IPS-18a (cell line): Measurements from ENCODE around the gene EXOC4.

Source experiments
- H3K27ac ChIP-seq: one replicate; pipeline ENCODE4 v1.5.1; 2013; ENCODE audit warnings: low read length
- H3K27me3 ChIP-seq: one replicate; pipeline ENCODE4 v1.6.1; 2013; ENCODE audit warnings: mild to moderate bottlenecking, low read length; ENCODE audit not compliant: control insufficient read depth, insufficient read depth
- H3K36me3 ChIP-seq: one replicate; pipeline ENCODE4 v1.6.1; 2013; ENCODE audit warnings: low read depth, low read length; ENCODE audit not compliant: control insufficient read depth
- H3K4me1 ChIP-seq: one replicate; pipeline ENCODE4 v1.6.1; 2013; ENCODE audit warnings: low read depth, low read length; ENCODE audit not compliant: control insufficient read depth
- H3K4me3 ChIP-seq: one replicate; pipeline ENCODE4 v1.5.1; 2013; ENCODE audit warnings: low read length
- H3K9ac ChIP-seq: one replicate; pipeline ENCODE4 v1.6.1; 2013; ENCODE audit warnings: mild to moderate bottlenecking, low read length, moderate library complexity
- H3K9me3 ChIP-seq: one replicate; pipeline ENCODE4 v1.6.1; 2013; ENCODE audit warnings: low read depth, low read length; ENCODE audit not compliant: control insufficient read depth

EXOC4 gene

DNA sequence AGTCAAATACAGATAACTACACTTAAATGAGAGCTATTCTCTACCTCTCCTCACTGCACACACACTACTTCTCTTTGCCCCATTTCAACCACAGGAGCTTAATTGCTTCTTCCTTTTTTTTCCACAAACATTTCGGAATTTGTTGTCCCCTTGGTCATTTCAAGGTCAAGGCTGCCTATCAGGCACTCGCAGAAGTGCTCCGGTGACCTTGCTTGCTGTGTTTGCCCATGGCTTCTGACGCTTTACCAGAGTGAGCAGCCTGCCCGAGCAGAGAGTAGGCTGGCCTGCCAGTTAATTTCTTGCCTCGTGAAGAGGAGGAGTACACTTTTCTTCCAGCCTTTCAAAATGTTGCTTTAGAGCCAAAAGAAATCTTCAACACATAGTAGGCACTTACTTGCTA lies 577.2 kb downstream of the EXOC4 start:
- Histone ChIP-seq H3K9ac (no peak overlapping the region), H3K27me3 (no peaks in the 10 kb centered on the region), H3K27ac (no peak overlapping the region), H3K9me3 (no peaks in the 10 kb centered on the region), H3K36me3 (no peaks in the 10 kb centered on the region), H3K4me3 (no peak overlapping the region), H3K4me1 (no peaks in the 10 kb centered on the region)

DNA sequence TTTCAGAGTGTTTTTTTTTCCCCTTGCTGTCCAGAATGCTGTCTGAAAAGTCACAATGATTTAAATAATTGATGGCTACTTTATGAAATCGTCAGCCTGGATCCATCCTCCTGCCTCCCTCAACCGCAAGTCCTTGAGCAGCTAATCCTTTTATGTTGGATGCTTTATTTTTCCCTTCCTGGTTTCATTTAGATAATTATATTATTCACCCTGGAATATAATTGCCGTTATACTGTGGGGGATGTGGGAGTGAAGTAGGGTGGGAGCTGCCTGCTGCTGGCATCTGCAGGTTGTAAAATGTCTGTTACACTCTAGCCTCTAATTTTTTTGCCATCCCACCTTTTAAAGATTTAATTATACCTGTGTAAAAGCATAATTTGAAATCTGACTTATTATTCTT lies 583.8 kb downstream of the EXOC4 start:
- Histone ChIP-seq H3K27me3 (no peaks in the 10 kb centered on the region), H3K4me3 (no peak overlapping the region), H3K9me3 (no peaks in the 10 kb centered on the region), H3K36me3 (no peaks in the 10 kb centered on the region), H3K27ac (no peak overlapping the region), H3K9ac (no peak overlapping the region), H3K4me1 (peaks cover 4% of the 10 kb centered on the region)

DNA sequence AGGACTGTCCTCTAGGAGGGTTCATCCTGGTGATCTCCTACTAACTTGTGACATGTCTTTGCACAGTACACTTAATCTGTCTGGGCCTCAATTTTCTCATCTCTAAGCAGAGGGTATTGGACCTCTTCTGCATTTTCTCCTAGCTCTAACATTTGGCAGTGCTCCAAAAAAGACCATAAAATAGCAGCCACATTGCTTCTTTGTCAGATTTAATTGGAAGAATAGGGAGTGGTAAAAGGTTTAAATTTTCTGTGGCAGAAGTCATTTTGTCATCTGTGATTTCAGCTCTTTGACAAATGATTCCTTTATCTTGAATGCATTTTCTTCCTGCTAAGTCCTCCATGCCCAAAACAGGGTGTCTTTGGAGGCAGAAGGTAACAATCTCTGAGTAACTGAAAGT lies 584.3 kb downstream of the EXOC4 start:
- no peaks in the 10 kb centered on the region for H3K27me3 ChIP-seq
- H3K9ac ChIP-seq, result no peak overlapping the region
- no peak overlapping the region for H3K4me3 ChIP-seq
- no peaks in the 10 kb centered on the region for H3K36me3 ChIP-seq
- no peak overlapping the region for H3K27ac ChIP-seq
- H3K9me3 ChIP-seq, result no peaks in the 10 kb centered on the region
- peaks cover 4% of the 10 kb centered on the region for H3K4me1 ChIP-seq

- H3K4me1 ChIP-seq, result peaks cover 4% of the 10 kb centered on the region
Measured at GRCh38 chr7:133839121-133839520, 586.2 kb downstream of the EXOC4 start.

GRCh38 chr7:133843341-133843740 lies 590.5 kb downstream of the EXOC4 start:
- no peaks in the 10 kb centered on the region for H3K27me3 ChIP-seq
- no peaks in the 10 kb centered on the region for H3K9me3 ChIP-seq
- peaks cover 4% of the 10 kb centered on the region for H3K4me1 ChIP-seq
- no peak overlapping the region for H3K4me3 ChIP-seq
- no peak overlapping the region for H3K27ac ChIP-seq
- H3K9ac ChIP-seq, result no peak overlapping the region
- H3K36me3 ChIP-seq, result no peaks in the 10 kb centered on the region

More at GRCh38 chr7:133839121-133839520, 586.2 kb downstream of the EXOC4 start:
- no peak overlapping the region for H3K4me3 ChIP-seq
- no peaks in the 10 kb centered on the region for H3K9me3 ChIP-seq
- no peaks in the 10 kb centered on the region for H3K36me3 ChIP-seq
- no peaks in the 10 kb centered on the region for H3K27me3 ChIP-seq
- H3K9ac ChIP-seq, result no peak overlapping the region
- no peak overlapping the region for H3K27ac ChIP-seq

DNA sequence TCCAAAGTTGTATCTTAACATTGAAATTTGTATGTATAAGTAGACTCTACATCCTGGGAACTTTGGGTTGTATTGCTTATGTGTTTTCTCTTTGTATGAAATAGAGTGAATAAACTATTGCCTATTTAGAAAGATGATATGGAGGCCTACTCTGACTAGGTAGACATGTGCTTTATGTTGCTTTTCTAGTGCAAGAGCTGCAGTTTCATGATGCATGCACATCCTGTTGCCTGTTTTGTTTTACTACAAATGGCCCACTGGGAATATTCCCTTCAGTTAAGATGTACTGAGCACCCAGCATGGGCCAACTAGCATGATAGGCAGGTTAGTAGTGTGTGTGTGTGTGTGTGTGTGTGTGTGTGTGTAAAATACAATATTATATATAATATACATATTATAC lies 592.1 kb downstream of the EXOC4 start:
- Histone ChIP-seq H3K27ac (no peak overlapping the region), H3K27me3 (no peaks in the 10 kb centered on the region), H3K36me3 (no peaks in the 10 kb centered on the region)

GRCh38 chr7:133846203-133846945 lies 593.5 kb downstream of the EXOC4 start:
- Histone ChIP-seq H3K9me3 (no peaks in the 10 kb centered on the region), H3K36me3 (no peaks in the 10 kb centered on the region), H3K9ac (no peak overlapping the region), H3K27me3 (no peaks in the 10 kb centered on the region), H3K4me1 (no peaks in the 10 kb centered on the region), H3K4me3 (no peak overlapping the region), H3K27ac (no peak overlapping the region)

More for the DNA sequence above, 592.1 kb downstream of the EXOC4 start:
- Histone ChIP-seq H3K4me3 (no peak overlapping the region), H3K9me3 (no peaks in the 10 kb centered on the region), H3K9ac (no peak overlapping the region), H3K4me1 (no peaks in the 10 kb centered on the region)

DNA sequence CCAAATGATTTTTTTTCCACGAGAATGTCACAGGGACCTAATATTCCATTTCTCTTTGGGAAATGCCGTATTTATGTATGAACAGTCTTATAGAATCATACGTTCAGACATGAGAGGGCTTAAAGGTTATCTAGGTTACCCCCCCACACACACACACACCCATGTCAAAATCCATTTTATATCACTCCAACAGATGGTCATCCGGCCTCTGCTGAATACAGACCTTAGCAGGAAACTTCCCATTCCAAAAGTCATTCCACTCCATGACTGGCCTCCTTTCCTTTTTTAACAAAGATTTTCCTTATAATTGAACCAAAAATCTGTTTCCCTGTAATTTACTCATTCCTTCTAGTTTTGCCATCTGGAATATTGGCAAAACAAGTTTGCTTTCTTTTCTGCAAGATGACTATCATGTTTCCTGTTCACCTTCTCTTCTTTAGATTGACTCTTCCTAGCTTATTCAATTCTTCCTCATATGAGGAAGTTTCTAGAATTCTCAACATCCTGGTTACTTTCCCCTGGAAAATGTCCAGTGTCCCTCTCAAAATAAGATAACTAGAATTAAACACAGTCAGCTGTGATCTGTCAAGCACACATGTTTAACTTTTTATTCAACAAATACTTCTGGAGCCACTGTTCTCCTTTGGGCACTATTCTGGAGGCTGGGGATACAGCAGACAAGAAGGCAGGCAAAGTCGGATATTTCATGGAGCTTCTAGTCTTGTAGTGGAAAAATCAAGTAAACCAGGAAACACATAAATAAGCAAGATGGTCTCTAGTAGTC lies 597.8 kb downstream of the EXOC4 start:
- H3K4me3 ChIP-seq, result no peak overlapping the region

GRCh38 chr7:133851411-133851810 lies 598.5 kb downstream of the EXOC4 start:
- H3K36me3 ChIP-seq, result no peaks in the 10 kb centered on the region
- no peak overlapping the region for H3K27ac ChIP-seq
- H3K9me3 ChIP-seq, result no peaks in the 10 kb centered on the region
- no peaks in the 10 kb centered on the region for H3K27me3 ChIP-seq
- H3K9ac ChIP-seq, result no peak overlapping the region
- H3K4me1 ChIP-seq, result peaks cover 8% of the 10 kb centered on the region
- no peak overlapping the region for H3K4me3 ChIP-seq

More for the DNA sequence above, 597.8 kb downstream of the EXOC4 start:
- H3K36me3 ChIP-seq, result no peaks in the 10 kb centered on the region
- H3K9me3 ChIP-seq, result no peaks in the 10 kb centered on the region
- H3K27me3 ChIP-seq, result no peaks in the 10 kb centered on the region
- H3K4me1 ChIP-seq, result peaks cover 8% of the 10 kb centered on the region
- no peak overlapping the region for H3K9ac ChIP-seq
- H3K27ac ChIP-seq, result no peak overlapping the region

DNA sequence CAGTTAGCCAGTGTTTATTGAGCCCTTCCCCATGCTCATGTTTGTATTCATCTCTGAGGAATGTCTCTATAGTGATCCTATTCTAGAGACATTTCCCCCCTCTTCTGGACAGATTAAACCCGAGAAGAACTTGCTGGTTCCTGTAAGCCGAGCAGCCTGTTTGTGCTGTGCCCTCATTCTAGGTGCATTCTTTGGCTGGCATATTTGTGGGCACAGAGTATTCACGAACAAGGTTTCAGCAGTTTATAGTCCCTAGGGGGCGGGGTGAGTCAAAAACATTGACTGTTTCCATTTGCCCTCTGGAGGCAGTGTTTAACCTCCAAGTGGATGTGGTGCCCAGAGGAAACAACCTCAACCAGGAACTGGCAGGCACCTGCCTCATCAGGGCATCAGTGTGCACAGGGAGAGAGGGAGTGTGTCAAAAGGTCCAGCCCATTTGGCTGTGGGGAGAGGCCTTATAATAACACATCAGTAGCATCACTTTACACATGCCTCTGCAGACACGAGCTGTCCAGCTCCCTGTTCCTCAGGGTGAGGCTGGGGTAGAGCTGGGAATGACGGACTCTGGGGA lies 600.9 kb downstream of the EXOC4 start:
- H3K27me3 ChIP-seq, result no peaks in the 10 kb centered on the region
- H3K36me3 ChIP-seq, result no peaks in the 10 kb centered on the region
- H3K4me3 ChIP-seq, result no peak overlapping the region
- H3K4me1 ChIP-seq, result peaks cover 8% of the 10 kb centered on the region
- H3K9ac ChIP-seq, result no peak overlapping the region
- H3K27ac ChIP-seq, result no peak overlapping the region
- H3K9me3 ChIP-seq, result no peaks in the 10 kb centered on the region

GRCh38 chr7:133854739-133855138 lies 601.9 kb downstream of the EXOC4 start:
- peaks cover 14% of the 10 kb centered on the region for H3K4me1 ChIP-seq
- no peaks in the 10 kb centered on the region for H3K27me3 ChIP-seq
- H3K9ac ChIP-seq, result no peak overlapping the region
- H3K27ac ChIP-seq, result no peak overlapping the region
- no peak overlapping the region for H3K4me3 ChIP-seq
- H3K36me3 ChIP-seq, result no peaks in the 10 kb centered on the region
- H3K9me3 ChIP-seq, result no peaks in the 10 kb centered on the region
